ENCODE data around the gene REPIN1.

- TF ChIP-seq POLR2AphosphoS5 (IDR thresholded peaks at IDR 0.05; ENCODE audit: low read depth) (no peak), GABPA (IDR thresholded peaks at IDR 0.05; ENCODE audit: low read depth) (no peak), CTCF (IDR thresholded peaks at IDR 0.05; ENCODE audit: insufficient read depth, low read length) (no peak)
Measured at GRCh38 chr7:150396426-150396825, 27.8 kb downstream of the REPIN1 start.

Measured in HL-60 (cell line).